ENCODE data around the gene BBS1.
"Not testable (repeated sequence)": the region's sequence is repeated elsewhere in the genome, so short reads cannot be mapped to it uniquely, and the experiment has no call there.

BBS1 gene

GRCh38 chr11:66582565-66583147 lies 72.2 kb downstream of the BBS1 start:
- DNase-seq, result not testable (repeated sequence)

All from NCI-H187 (cell line).